Loucy (cell line): ENCODE measurements around the gene DOC2A.

Source experiments
- H2AFZ ChIP-seq: fragments of 200-600 bp; sonication (generic); 2 replicates; pipeline ENCODE4 v1.6.0; 2016; ENCODE audit warnings: antibody characterized with exemption, mild to moderate bottlenecking, low read length, moderate library complexity
- H3F3A ChIP-seq: fragments of 200-600 bp; 2 replicates; pipeline ENCODE4 v1.6.0; 2016; ENCODE audit warnings: antibody characterized with exemption, low read depth, mild to moderate bottlenecking
- H3K27me3 ChIP-seq: fragments of 200-600 bp; sonication (generic); 2 replicates; pipeline ENCODE4 v1.6.1; 2014; ENCODE audit warnings: low read length, mild to moderate bottlenecking; ENCODE audit not compliant: insufficient read depth, poor library complexity, severe bottlenecking
- H3K36me3 ChIP-seq: fragments of 200-600 bp; sonication (generic); 2 replicates; pipeline ENCODE4 v1.6.1; 2016; ENCODE audit warnings: low read length; ENCODE audit not compliant: insufficient read depth
- H3K4me1 ChIP-seq: fragments of 200-600 bp; sonication (generic); 2 replicates; pipeline ENCODE4 v1.5.1; 2014; ENCODE audit warnings: low read length, mild to moderate bottlenecking; ENCODE audit not compliant: insufficient read depth, poor library complexity, severe bottlenecking
- H3K4me2 ChIP-seq: fragments of 200-600 bp; sonication (generic); 2 replicates; pipeline ENCODE4 v1.6.0; 2014; ENCODE audit warnings: antibody characterized with exemption, low read length, low read depth, mild to moderate bottlenecking; ENCODE audit not compliant: poor library complexity, severe bottlenecking
- H3K4me3 ChIP-seq: fragments of 200-600 bp; sonication (generic); 2 replicates; pipeline ENCODE4 v1.5.1; 2014; ENCODE audit warnings: low read length, mild to moderate bottlenecking, mixed read lengths; ENCODE audit not compliant: poor library complexity, severe bottlenecking
- H3K79me2 ChIP-seq: fragments of 200-600 bp; sonication (generic); 2 replicates; pipeline ENCODE4 v1.6.1; 2014; ENCODE audit warnings: low read length; ENCODE audit not compliant: insufficient read depth
- H3K9ac ChIP-seq: fragments of 200-600 bp; sonication (generic); 2 replicates; pipeline ENCODE4 v1.6.0; 2014; ENCODE audit warnings: mild to moderate bottlenecking, low read depth, low read length, moderate library complexity; ENCODE audit not compliant: poor library complexity, severe bottlenecking
- H3K9me2 ChIP-seq: fragments of 200-600 bp; sonication (generic); replicated peaks from 2 replicates; pipeline ENCODE4 v1.6.1; 2016; ENCODE audit warnings: low read depth, low read length, mixed read lengths
- H3K9me3 ChIP-seq: fragments of 200-600 bp; sonication (generic); 2 replicates; pipeline ENCODE4 v1.6.1; 2014; ENCODE audit warnings: mild to moderate bottlenecking, antibody characterized with exemption, low read length, low read depth; ENCODE audit not compliant: insufficient read depth
- H4K20me1 ChIP-seq: fragments of 200-600 bp; sonication (generic); 2 replicates; pipeline ENCODE4 v1.6.0; 2014; ENCODE audit warnings: antibody characterized with exemption, low read length, mild to moderate bottlenecking; ENCODE audit not compliant: insufficient read depth, poor library complexity, severe bottlenecking
- EZH2phosphoT487 ChIP-seq: fragments of 200-600 bp; IDR thresholded peaks from 2 replicates; pipeline ENCODE4 v1.6.1; 2018; ENCODE audit warnings: antibody characterized with exemption, mild to moderate bottlenecking, moderate library complexity, borderline replicate concordance
- TF ChIP-seq, protein P1 (sequence below): fragments of 200-600 bp; sonication (generic); conservative IDR thresholded peaks from 2 replicates; pipeline ENCODE4 v1.5.1; 2014; ENCODE audit warnings: mild to moderate bottlenecking, antibody characterized with exemption, low read length

DOC2A gene

DNA sequence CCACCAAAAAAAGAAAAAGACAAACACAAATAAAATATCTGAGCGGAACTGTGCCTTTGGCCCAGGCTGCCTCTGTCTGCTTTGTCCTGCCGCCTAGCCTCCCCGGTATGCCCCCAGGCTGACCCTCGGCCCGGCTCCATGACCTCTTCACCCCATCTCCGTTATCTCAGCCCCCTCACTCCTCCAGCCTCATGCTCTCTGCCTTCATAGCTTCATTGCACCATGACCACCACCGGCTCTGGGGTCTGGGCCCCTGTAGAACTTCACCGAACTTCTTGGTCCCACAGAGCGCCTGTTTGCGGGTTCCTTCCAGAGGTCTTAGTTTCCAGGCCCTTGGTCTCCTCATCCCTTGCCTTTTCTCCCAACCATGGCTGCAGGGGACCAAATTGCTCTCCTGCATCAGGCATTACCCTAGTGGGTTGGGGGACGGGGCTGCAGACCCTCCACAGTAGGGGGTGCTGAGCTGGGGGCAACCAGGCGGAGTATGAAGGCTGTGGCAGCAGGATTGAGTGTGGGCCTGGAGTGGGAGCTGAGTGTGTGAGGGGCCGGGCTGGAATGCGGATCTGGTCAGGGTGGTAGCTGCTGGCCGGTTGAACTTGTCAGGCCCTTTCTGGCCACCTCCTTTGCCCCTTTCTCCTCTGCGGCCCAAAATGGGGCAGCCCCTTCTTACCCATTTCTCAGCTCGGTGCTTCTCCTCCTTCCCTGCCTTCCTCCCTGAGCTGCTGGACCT is 22.3 kb downstream of the DOC2A start:
- H3K79me2 ChIP-seq, result peaks cover under 1% of the 10 kb centered on the region; the same call in 1 of the 2 replicates
- no peaks in the 10 kb centered on the region for H3K9me2 ChIP-seq
- TF ChIP-seq, protein P1, sequence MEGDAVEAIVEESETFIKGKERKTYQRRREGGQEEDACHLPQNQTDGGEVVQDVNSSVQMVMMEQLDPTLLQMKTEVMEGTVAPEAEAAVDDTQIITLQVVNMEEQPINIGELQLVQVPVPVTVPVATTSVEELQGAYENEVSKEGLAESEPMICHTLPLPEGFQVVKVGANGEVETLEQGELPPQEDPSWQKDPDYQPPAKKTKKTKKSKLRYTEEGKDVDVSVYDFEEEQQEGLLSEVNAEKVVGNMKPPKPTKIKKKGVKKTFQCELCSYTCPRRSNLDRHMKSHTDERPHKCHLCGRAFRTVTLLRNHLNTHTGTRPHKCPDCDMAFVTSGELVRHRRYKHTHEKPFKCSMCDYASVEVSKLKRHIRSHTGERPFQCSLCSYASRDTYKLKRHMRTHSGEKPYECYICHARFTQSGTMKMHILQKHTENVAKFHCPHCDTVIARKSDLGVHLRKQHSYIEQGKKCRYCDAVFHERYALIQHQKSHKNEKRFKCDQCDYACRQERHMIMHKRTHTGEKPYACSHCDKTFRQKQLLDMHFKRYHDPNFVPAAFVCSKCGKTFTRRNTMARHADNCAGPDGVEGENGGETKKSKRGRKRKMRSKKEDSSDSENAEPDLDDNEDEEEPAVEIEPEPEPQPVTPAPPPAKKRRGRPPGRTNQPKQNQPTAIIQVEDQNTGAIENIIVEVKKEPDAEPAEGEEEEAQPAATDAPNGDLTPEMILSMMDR, result no peak
- TF ChIP-seq EZH2phosphoT487, result no peak
- no peaks in the 10 kb centered on the region for H3K4me1 ChIP-seq
- no peak overlapping the region for H3K9ac ChIP-seq
- no peaks in the 10 kb centered on the region for H3K9me3 ChIP-seq
- H2AFZ ChIP-seq, result no peak overlapping the region
- no peaks in the 10 kb centered on the region for H4K20me1 ChIP-seq
- no peak overlapping the region for H3K4me2 ChIP-seq
- 0 out of 2 replicates have a peak, but pooled peaks cover 3% of the 10 kb centered on the region for H3F3A ChIP-seq
- H3K36me3 ChIP-seq, result peaks cover 77% of the 10 kb centered on the region; the same call in 1 of the 2 replicates
- H3K4me3 ChIP-seq, result no peak overlapping the region
- H3K27me3 ChIP-seq, result no peaks in the 10 kb centered on the region

DNA sequence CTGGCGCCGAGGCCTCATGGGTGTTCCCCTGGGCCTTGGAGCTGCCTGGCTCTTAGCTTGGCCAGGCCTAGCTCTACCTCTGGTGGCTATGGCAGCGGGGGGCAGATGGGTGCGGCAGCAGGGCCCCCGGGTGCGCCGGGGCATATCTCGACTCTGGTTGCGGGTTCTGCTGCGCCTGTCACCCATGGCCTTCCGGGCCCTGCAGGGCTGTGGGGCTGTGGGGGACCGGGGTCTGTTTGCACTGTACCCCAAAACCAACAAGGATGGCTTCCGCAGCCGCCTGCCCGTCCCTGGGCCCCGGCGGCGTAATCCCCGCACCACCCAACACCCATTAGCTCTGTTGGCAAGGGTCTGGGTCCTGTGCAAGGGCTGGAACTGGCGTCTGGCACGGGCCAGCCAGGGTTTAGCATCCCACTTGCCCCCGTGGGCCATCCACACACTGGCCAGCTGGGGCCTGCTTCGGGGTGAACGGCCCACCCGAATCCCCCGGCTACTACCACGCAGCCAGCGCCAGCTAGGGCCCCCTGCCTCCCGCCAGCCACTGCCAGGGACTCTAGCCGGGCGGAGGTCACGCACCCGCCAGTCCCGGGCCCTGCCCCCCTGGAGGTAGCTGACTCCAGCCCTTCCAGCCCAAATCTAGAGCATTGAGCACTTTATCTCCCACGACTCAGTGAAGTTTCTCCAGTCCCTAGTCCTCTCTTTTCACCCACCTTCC is 23.3 kb downstream of the DOC2A start:
- H3K9ac ChIP-seq, result no peak overlapping the region
- no peak overlapping the region for H2AFZ ChIP-seq
- peaks cover 83% of the 10 kb centered on the region; the same call in 1 of the 2 replicates for H3K36me3 ChIP-seq
- no peaks in the 10 kb centered on the region for H3K27me3 ChIP-seq
- H3K4me1 ChIP-seq, result no peaks in the 10 kb centered on the region
- no peaks in the 10 kb centered on the region for H3K9me2 ChIP-seq
- no peaks in the 10 kb centered on the region for H3K79me2 ChIP-seq
- 0 out of 2 replicates have a peak, but pooled peaks cover 3% of the 10 kb centered on the region for H3F3A ChIP-seq
- H3K4me2 ChIP-seq, result no peak overlapping the region
- no peak for TF ChIP-seq EZH2phosphoT487
- TF ChIP-seq, protein P1, result no peak
- no peaks in the 10 kb centered on the region for H4K20me1 ChIP-seq
- no peak overlapping the region for H3K4me3 ChIP-seq
- H3K9me3 ChIP-seq, result no peaks in the 10 kb centered on the region

DNA sequence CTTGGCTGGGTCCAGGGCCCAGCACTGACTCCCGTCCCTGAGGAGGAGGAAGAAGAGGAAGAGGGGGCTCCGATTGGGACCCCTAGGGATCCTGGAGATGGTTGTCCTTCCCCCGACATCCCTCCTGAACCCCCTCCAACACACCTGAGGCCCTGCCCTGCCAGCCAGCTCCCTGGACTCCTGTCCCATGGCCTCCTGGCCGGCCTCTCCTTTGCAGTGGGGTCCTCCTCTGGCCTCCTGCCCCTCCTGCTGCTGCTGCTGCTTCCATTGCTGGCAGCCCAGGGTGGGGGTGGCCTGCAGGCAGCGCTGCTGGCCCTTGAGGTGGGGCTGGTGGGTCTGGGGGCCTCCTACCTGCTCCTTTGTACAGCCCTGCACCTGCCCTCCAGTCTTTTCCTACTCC is 23.9 kb downstream of the DOC2A start:
- Histone ChIP-seq H4K20me1 (no peaks in the 10 kb centered on the region), H2AFZ (no peak overlapping the region), H3K36me3 (peaks cover 86% of the 10 kb centered on the region; the same call in 1 of the 2 replicates), H3K9me3 (no peaks in the 10 kb centered on the region), H3F3A (0 out of 2 replicates have a peak, but pooled peaks cover 3% of the 10 kb centered on the region), H3K4me3 (no peak overlapping the region), H3K27me3 (no peaks in the 10 kb centered on the region), H3K4me2 (no peak overlapping the region), H3K79me2 (no peaks in the 10 kb centered on the region), H3K9ac (no peak overlapping the region), H3K9me2 (no peaks in the 10 kb centered on the region), H3K4me1 (no peaks in the 10 kb centered on the region)
- no peak for TF ChIP-seq EZH2phosphoT487
- TF ChIP-seq, protein P1, result no peak
